GM12873 (cell line): ENCODE results near the gene ZNF205.

ENCODE experiments used
- CTCF ChIP-seq: IDR thresholded peaks from 2 replicates; pipeline ENCODE4 v1.5.1; 2012; ENCODE audit warnings: low read depth, mild to moderate bottlenecking, moderate library complexity, low read length, control low read depth; ENCODE audit not compliant: insufficient read depth; ENCODE audit errors: missing control alignments

ZNF205 gene

GRCh38 chr16:3070608-3071111, 41.7 kb upstream of the ZNF205 start:
- TF ChIP-seq CTCF: no peak

- TF ChIP-seq CTCF: no peak
Observed at GRCh38 chr16:3071655-3072054, 40.7 kb upstream of the ZNF205 start.

- TF ChIP-seq CTCF: no peak
Observed at GRCh38 chr16:3073448-3073847, 38.9 kb upstream of the ZNF205 start.

- TF ChIP-seq CTCF: no peak
Observed at GRCh38 chr16:3074860-3075522, 37.4 kb upstream of the ZNF205 start.

GRCh38 chr16:3075523-3075915, 36.9 kb upstream of the ZNF205 start:
- no peak for TF ChIP-seq CTCF

GRCh38 chr16:3076577-3076976, 35.8 kb upstream of the ZNF205 start:
- no peak for TF ChIP-seq CTCF

GRCh38 chr16:3080024-3080423, 32.4 kb upstream of the ZNF205 start:
- no peak for TF ChIP-seq CTCF
